Mammary epithelial cell (primary cell): ENCODE data around the gene WDR27.

ENCODE experiments used
- EZH2 ChIP-seq: IDR thresholded peaks from 2 replicates; pipeline ENCODE4 v1.6.1; 2012; ENCODE audit warnings: low read length, inconsistent platforms, borderline replicate concordance
- TF ChIP-seq, protein P1 (sequence below), 2 donors: IDR thresholded peaks in 1 of 2; conservative IDR thresholded peaks in 1 of 2; 2 replicates each; pipeline ENCODE4 v1.5.1; 2011 to 2012; ENCODE audit warnings: inconsistent platforms in 2 of 2, low read length in 2 of 2, mild to moderate bottlenecking in 2 of 2, control low read depth in 1 of 2, low read depth in 1 of 2; ENCODE audit not compliant: insufficient read depth in 1 of 2; ENCODE audit errors: extremely low read depth in 1 of 2

DNA sequence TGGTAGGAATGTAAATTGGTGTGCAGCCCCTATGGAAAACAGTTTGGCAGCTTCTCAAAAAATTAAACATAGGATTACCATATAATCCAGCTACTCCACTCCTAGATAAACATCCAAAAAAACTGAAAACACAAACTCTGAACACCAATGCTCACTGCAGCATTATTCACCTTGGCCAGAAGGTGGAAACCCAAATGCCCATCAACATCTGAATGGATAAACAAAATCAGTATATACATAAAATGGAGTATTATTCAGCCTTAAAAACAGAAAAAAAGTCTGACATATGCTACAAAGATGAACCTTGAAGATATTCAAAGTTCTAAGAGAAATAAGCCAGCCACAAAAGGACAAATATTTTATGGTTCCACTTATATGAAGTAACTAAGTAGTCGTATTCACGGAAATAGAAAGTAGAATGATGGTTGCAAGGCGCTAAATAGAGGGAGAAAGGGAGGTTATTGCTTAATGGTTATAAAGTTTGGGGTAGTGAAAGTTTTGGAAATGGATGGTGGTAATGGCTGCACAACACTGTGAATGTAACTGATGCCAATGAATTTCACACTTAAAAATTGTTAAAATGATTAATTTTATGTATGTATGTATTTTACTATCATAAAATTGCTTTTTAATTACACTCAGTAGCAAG lies 18.5 kb upstream of the WDR27 start:
- TF ChIP-seq, protein P1, sequence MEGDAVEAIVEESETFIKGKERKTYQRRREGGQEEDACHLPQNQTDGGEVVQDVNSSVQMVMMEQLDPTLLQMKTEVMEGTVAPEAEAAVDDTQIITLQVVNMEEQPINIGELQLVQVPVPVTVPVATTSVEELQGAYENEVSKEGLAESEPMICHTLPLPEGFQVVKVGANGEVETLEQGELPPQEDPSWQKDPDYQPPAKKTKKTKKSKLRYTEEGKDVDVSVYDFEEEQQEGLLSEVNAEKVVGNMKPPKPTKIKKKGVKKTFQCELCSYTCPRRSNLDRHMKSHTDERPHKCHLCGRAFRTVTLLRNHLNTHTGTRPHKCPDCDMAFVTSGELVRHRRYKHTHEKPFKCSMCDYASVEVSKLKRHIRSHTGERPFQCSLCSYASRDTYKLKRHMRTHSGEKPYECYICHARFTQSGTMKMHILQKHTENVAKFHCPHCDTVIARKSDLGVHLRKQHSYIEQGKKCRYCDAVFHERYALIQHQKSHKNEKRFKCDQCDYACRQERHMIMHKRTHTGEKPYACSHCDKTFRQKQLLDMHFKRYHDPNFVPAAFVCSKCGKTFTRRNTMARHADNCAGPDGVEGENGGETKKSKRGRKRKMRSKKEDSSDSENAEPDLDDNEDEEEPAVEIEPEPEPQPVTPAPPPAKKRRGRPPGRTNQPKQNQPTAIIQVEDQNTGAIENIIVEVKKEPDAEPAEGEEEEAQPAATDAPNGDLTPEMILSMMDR (conservative IDR thresholded peaks at IDR 0.05 in 1 of 2, IDR thresholded peaks at IDR 0.05 in 1 of 2; ENCODE audit: extremely low read depth in 1 of 2, insufficient read depth in 1 of 2, low read depth in 1 of 2, low read length in 2 of 2) = peak; percentile 11 to 26
- no peak for TF ChIP-seq EZH2
